Activated CD8-positive, alpha-beta T cell treated with anti-CD3 and anti-CD28 coated beads, Interleukin-2, amount 10 ng/mL, durations not matched to agents 7 days and 5 days (primary cell): ENCODE data around the gene C16orf74. TPM values are rescaled to one million over a fixed set of nuclear protein-coding genes. Genes with fewer than 3 reads are reported as not detected.
A peak's percentile ranks its signal among the peaks of the same experiment; 100 is the strongest.

Source experiments
- ATAC-seq: fragments of 150-1000 bp; cut with Tn5 transposase; one replicate; pipeline ENCODE4 v1.10.0; 2021; ENCODE audit warnings: moderate library complexity
- CTCF ChIA-PET: fragments of 350-600 bp; sonication (Branson Sonifier 250); formaldehyde crosslinking; loops from one replicate; lab custom pipeline; 2021; ENCODE audit warnings: antibody characterized with exemption; lab: Charles Lee
- POLR2A ChIA-PET: fragments of 350-600 bp; sonication (Branson Sonifier 250); formaldehyde crosslinking; loops from one replicate; lab custom pipeline; 2021; ENCODE audit warnings: antibody characterized with exemption; lab: Charles Lee
- DNase-seq: peaks from one replicate; pipeline ENCODE4 v3.0.0-alpha.2; 2020
- H3K27ac Mint-ChIP-seq: one replicate; pipeline ENCODE4 v1.8.0; 2021; ENCODE audit warnings: mild to moderate bottlenecking, mixed read lengths
- H3K27me3 Mint-ChIP-seq: one replicate; pipeline ENCODE4 v1.8.0; 2021; ENCODE audit warnings: low read depth, mixed read lengths
- H3K36me3 Mint-ChIP-seq: one replicate; pipeline ENCODE4 v1.8.0; 2021; ENCODE audit warnings: low read depth, mixed read lengths
- H3K4me1 Mint-ChIP-seq: one replicate; pipeline ENCODE4 v1.8.0; 2021; ENCODE audit warnings: low read depth, mixed read lengths
- H3K4me3 Mint-ChIP-seq: one replicate; pipeline ENCODE4 v1.8.0; 2021; ENCODE audit warnings: mild to moderate bottlenecking, mixed read lengths
- H3K9me3 Mint-ChIP-seq: one replicate; pipeline ENCODE4 v1.8.0; 2022; ENCODE audit warnings: mixed read lengths; ENCODE audit not compliant: insufficient read depth
- total RNA-seq, 2 experiments: library from RNA; stranded (reverse); gene quantifications; one replicate each; pipeline ENCODE4 v1.2.3, GENCODE V29; 2021

Gene C16orf74
- total RNA-seq, 2 experiments from 2014 or later: 0.21 TPM

DNA sequence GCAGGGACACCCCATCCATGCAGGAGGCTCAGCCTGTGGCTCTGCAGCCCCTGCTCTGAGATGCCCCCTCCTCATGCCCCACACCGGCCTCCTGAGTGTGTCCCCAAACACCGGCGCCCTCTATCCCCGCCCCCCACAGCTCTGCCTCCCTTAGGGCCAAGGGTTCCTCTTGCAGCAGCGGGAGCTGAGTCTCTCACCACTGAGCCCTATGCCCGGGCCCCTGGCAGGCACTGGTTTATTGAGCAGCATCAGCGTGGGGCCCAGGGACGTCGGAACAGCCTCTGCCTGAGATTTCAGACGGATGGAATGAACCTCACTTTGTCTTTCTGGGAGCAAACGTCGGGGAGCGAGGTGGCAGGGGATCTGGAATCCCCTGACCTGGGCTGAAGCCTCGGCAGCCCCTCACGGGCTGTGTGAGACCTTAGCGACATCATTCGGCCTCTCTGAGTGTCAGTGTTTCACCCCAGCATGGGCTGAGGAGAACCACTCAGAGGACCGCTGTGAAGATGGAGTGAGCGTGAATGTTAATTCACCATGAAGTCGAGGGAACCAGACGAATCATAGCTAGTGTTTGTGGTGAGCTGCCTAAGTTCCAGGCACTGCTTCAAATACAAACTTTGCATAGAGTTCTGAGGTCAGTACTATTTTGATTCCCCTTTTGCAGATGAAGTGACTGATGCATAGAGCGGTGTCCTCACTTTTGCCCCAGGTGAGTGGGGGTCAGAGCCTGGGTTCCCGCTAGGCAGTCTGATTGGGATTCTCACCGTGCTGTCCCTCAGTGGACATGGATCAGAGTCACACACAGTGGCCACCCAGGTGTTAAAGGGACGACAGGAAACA is 5.3 kb upstream of the C16orf74 start:
- POLR2A ChIA-PET: no interaction called here
- H3K27me3 Mint-ChIP-seq: peaks cover 38% of the 10 kb centered on the region
- no peak for ATAC-seq
- no peaks in the 10 kb centered on the region for H3K9me3 Mint-ChIP-seq
- H3K4me3 Mint-ChIP-seq: no peak overlapping the region
- H3K36me3 Mint-ChIP-seq: no peaks in the 10 kb centered on the region
- peaks cover 19% of the 10 kb centered on the region for H3K4me1 Mint-ChIP-seq
- no peak for DNase-seq
- CTCF ChIA-PET: no interaction called here
- no peak overlapping the region for H3K27ac Mint-ChIP-seq

DNA sequence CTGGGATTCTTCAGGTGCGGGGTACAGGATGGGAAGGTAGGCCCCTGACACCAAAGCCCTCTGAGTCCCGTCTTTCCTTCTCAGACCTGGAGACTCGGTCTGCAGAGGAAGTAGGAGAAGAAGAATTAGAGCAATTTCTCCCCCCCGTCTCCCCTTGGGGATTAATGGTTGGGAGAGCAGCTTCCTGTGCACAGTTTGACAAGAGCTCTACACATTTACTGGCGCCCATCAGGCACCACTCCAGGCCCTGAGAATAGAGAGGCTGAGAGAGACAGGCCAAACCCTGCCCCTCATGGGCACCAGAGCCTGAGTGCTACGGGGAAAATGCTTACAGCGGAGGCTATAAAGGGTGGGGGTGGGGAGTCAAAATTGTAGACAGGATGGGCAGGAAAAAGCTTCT is 3.5 kb upstream of the C16orf74 start:
- Mint-ChIP-seq H3K27me3 (peaks cover 36% of the 10 kb centered on the region), H3K27ac (no peak overlapping the region), H3K4me1 (peaks cover 24% of the 10 kb centered on the region), H3K4me3 (no peak overlapping the region), H3K36me3 (no peaks in the 10 kb centered on the region), H3K9me3 (no peaks in the 10 kb centered on the region)
- ATAC-seq (no peak), DNase-seq (no peak)
- POLR2A ChIA-PET: no interaction called here
- CTCF ChIA-PET: no interaction called here

GRCh38 chr16:85753976-85754375 is 3.1 kb upstream of the C16orf74 start:
- DNase-seq (no peak), ATAC-seq (no peak)
- Mint-ChIP-seq H3K9me3 (no peaks in the 10 kb centered on the region), H3K27me3 (peaks cover 34% of the 10 kb centered on the region), H3K36me3 (no peaks in the 10 kb centered on the region), H3K27ac (no peak overlapping the region), H3K4me3 (no peak overlapping the region), H3K4me1 (peaks cover 20% of the 10 kb centered on the region)
- ChIA-PET CTCF (no interaction called here), POLR2A (no interaction called here)

- Mint-ChIP-seq H3K27ac (no peak overlapping the region), H3K27me3 (peaks cover 31% of the 10 kb centered on the region), H3K9me3 (no peaks in the 10 kb centered on the region), H3K4me1 (peaks cover 17% of the 10 kb centered on the region), H3K4me3 (no peak overlapping the region), H3K36me3 (no peaks in the 10 kb centered on the region)
- ATAC-seq: no peak
- CTCF ChIA-PET: no interaction called here
- POLR2A ChIA-PET: no interaction called here
- no peak for DNase-seq
Measured at GRCh38 chr16:85753559-85753958, 2.7 kb upstream of the C16orf74 start.

GRCh38 chr16:85752511-85753420 is 1.9 kb upstream of the C16orf74 start:
- Mint-ChIP-seq H3K36me3 (no peaks in the 10 kb centered on the region), H3K27me3 (peaks cover 32% of the 10 kb centered on the region), H3K4me1 (peaks cover 14% of the 10 kb centered on the region), H3K27ac (no peak overlapping the region), H3K4me3 (no peak overlapping the region), H3K9me3 (no peaks in the 10 kb centered on the region)
- ATAC-seq (no peak), DNase-seq (no peak)
- CTCF ChIA-PET: no interaction called here
- POLR2A ChIA-PET: no interaction called here

- no peak for ATAC-seq
- CTCF ChIA-PET: no interaction called here
- POLR2A ChIA-PET: no interaction called here
- no peak overlapping the region for H3K4me3 Mint-ChIP-seq
- peaks cover 28% of the 10 kb centered on the region for H3K27me3 Mint-ChIP-seq
- H3K9me3 Mint-ChIP-seq: no peaks in the 10 kb centered on the region
- no peak for DNase-seq
- no peaks in the 10 kb centered on the region for H3K36me3 Mint-ChIP-seq
- no peak overlapping the region for H3K27ac Mint-ChIP-seq
- peaks cover 14% of the 10 kb centered on the region for H3K4me1 Mint-ChIP-seq
Measured at GRCh38 chr16:85751698-85752501, 1.0 kb upstream of the C16orf74 start.

GRCh38 chr16:85750146-85750826 is 610 bp downstream of the C16orf74 start:
- Mint-ChIP-seq H3K4me1 (peaks cover 16% of the 10 kb centered on the region), H3K4me3 (peak overlapping the region; percentile 67), H3K27ac (no peak overlapping the region), H3K9me3 (no peaks in the 10 kb centered on the region), H3K27me3 (peaks cover 28% of the 10 kb centered on the region), H3K36me3 (no peaks in the 10 kb centered on the region)
- CTCF ChIA-PET: no interaction called here
- DNase-seq (peak; percentile 33), ATAC-seq (no peak)
- POLR2A ChIA-PET: no interaction called here

- DNase-seq: no peak
- H3K4me3 Mint-ChIP-seq: peak overlapping the region; percentile 67
- peaks cover 16% of the 10 kb centered on the region for H3K4me1 Mint-ChIP-seq
- ChIA-PET CTCF (no interaction called here), POLR2A (no interaction called here)
- H3K27me3 Mint-ChIP-seq: peaks cover 28% of the 10 kb centered on the region
- no peaks in the 10 kb centered on the region for H3K36me3 Mint-ChIP-seq
- ATAC-seq: no peak
- no peak overlapping the region for H3K27ac Mint-ChIP-seq
- H3K9me3 Mint-ChIP-seq: no peaks in the 10 kb centered on the region
Measured at GRCh38 chr16:85749771-85750145, 1.1 kb downstream of the C16orf74 start.

DNA sequence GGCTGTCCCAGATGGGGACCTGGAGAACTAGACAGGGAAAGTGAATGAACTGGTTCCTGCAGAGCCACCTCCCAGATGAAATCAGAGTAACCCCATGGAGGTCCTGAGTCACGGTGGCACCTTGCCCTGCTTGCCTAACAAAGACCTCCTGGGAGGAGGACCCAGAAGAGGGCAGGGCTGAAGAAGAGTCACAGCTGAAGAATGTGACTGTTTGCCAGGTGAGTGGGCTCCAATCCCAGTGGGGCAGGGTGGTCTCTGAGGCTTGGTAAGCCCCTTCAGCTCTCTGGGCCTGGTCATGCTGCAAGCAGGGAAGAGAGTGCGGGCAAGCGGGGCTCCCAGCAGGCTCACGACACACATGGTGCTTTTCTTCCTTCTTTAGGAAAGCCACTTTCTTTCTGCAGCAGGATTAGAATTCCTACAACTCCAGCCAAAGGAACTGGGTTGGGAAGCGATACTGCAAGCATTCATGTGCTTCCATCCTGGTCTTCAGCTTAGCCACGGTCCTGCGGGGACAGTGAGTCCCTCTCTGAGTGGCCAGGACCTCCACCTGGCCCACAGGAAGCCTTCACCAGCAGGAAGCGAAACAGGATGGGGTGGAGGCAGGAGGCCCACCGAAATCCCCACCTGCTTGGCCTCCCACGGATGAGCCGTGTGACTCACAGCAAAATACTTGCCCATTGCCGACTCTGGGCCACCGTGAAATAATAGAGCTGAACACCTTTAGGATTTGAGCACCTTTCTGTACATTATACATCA is 4.3 kb downstream of the C16orf74 start:
- CTCF ChIA-PET: interaction anchor here (0.6 to 1.0 kb wide), 2 partner anchors 13 to 75 kb away, joined by 3 to 4 read pairs; no protein-coding TSS in a partner anchor
- H3K27me3 Mint-ChIP-seq: peaks cover 15% of the 10 kb centered on the region
- POLR2A ChIA-PET: no interaction called here
- H3K27ac Mint-ChIP-seq: no peak overlapping the region
- no peak for ATAC-seq
- H3K4me1 Mint-ChIP-seq: peaks cover 16% of the 10 kb centered on the region
- no peak for DNase-seq
- no peaks in the 10 kb centered on the region for H3K36me3 Mint-ChIP-seq
- no peak overlapping the region for H3K4me3 Mint-ChIP-seq
- no peaks in the 10 kb centered on the region for H3K9me3 Mint-ChIP-seq

DNA sequence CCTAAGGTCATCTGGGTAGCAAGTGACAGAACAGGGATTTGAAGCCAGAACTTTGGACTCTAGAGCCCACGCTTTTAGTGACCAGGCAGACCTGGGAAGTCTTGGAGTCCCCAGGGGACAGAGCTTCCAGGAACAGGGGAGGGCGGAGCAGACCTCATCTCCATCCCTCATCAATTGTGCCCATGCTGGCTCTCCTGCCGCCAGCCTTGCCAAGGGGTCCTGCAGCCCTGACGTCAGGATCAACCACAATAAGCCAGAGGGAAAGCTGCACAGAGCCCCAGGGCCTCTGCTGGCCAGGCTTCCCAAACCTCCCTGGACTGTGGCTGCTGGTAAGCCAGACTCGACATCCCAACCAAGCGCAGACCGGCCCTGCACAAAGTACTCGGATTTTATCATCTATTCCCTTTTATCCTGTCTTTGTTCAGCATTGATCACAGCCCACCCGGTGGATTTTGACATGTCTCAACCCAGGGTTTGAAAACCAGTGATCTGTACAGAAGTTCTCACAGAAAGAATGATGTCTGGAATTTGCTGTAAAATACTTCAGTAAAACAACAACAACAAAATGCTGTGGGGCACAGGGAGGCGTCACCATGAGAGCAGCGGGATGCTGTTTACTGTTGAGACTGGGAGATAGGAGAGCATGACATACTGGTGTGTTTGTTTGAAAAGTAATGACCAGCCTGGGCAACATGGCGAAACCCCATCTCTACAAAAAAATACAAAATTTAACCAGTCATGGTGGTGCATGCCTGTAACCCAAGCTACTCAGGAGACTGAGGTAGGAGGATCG is 11.8 kb downstream of the C16orf74 start:
- H3K4me3 Mint-ChIP-seq: no peak overlapping the region
- peaks cover 2% of the 10 kb centered on the region for H3K27me3 Mint-ChIP-seq
- DNase-seq (no peak), ATAC-seq (no peak)
- POLR2A ChIA-PET: no interaction called here
- peaks cover 22% of the 10 kb centered on the region for H3K4me1 Mint-ChIP-seq
- H3K27ac Mint-ChIP-seq: no peak overlapping the region
- CTCF ChIA-PET: no interaction called here
- H3K9me3 Mint-ChIP-seq: no peaks in the 10 kb centered on the region
- H3K36me3 Mint-ChIP-seq: no peaks in the 10 kb centered on the region
